ENCODE results near the gene RAB1B. TPM values are rescaled to one million over a fixed set of nuclear protein-coding genes. Genes with fewer than 3 reads are reported as not detected.

Gene RAB1B
- total and polyA plus RNA-seq, 9 donors, result 69.7 to 111 (median 101) TPM

Other genes starting within 250 kb of the RAB1B start
- 0.09 TPM for gene CATSPER1, start 242.2 kb upstream of the RAB1B start, total RNA-seq
- gene CATSPER1, start 242.2 kb upstream of the RAB1B start, polyA plus RNA-seq (ENCODE audit: insufficient read depth in 1 of 8, insufficient read length in 8 of 8, low replicate concordance in 1 of 8), result under 1 TPM in 3 of 8 donors, not detected in 5; 0.16 to 0.19 (median 0.16) TPM
- 0.80 TPM for gene GAL3ST3, start 219.5 kb upstream of the RAB1B start, total RNA-seq
- 1 to 10 TPM in 3 of 8 donors, under 1 TPM in 5; 0.22 to 1.7 (median 0.93) TPM for gene GAL3ST3, start 219.5 kb upstream of the RAB1B start, polyA plus RNA-seq (ENCODE audit: insufficient read depth in 1 of 8, insufficient read length in 8 of 8, low replicate concordance in 1 of 8)
- 96.9 TPM for gene SF3B2, start 216.3 kb upstream of the RAB1B start, total RNA-seq
- gene SF3B2, start 216.3 kb upstream of the RAB1B start, polyA plus RNA-seq (ENCODE audit: insufficient read depth in 1 of 8, insufficient read length in 8 of 8, low replicate concordance in 1 of 8), result 100 to 1,000 TPM; 124 to 168 (median 144) TPM
- 13.2 TPM for gene PACS1, start 198.4 kb upstream of the RAB1B start, total RNA-seq
- 10 to 100 TPM; 25.9 to 41.3 (median 32.0) TPM for gene PACS1, start 198.4 kb upstream of the RAB1B start, polyA plus RNA-seq (ENCODE audit: insufficient read depth in 1 of 8, insufficient read length in 8 of 8, low replicate concordance in 1 of 8)
- gene KLC2, start 10.9 kb upstream of the RAB1B start, total RNA-seq, result 8.1 TPM
- gene KLC2, start 10.9 kb upstream of the RAB1B start, polyA plus RNA-seq (ENCODE audit: insufficient read depth in 1 of 8, insufficient read length in 8 of 8, low replicate concordance in 1 of 8), result 10 to 100 TPM; 13.3 to 22.4 (median 18.5) TPM
- 1.0 TPM for gene CNIH2, start 9.5 kb downstream of the RAB1B start, total RNA-seq
- 1 to 10 TPM; 2.5 to 5.4 (median 4.4) TPM for gene CNIH2, start 9.5 kb downstream of the RAB1B start, polyA plus RNA-seq (ENCODE audit: insufficient read depth in 1 of 8, insufficient read length in 8 of 8, low replicate concordance in 1 of 8)
- 58.9 TPM for gene YIF1A, start 20.5 kb downstream of the RAB1B start, total RNA-seq
- gene YIF1A, start 20.5 kb downstream of the RAB1B start, polyA plus RNA-seq (ENCODE audit: insufficient read depth in 1 of 8, insufficient read length in 8 of 8, low replicate concordance in 1 of 8), result 10 to 100 TPM; 45.3 to 56.2 (median 53.0) TPM
- gene TMEM151A, start 23.3 kb downstream of the RAB1B start, total RNA-seq, result not detected
- under 1 TPM in 1 of 8 donors, not detected in 7; 0.04 TPM for gene TMEM151A, start 23.3 kb downstream of the RAB1B start, polyA plus RNA-seq (ENCODE audit: insufficient read depth in 1 of 8, insufficient read length in 8 of 8, low replicate concordance in 1 of 8)
- 24.5 TPM for gene CD248, start 48.4 kb downstream of the RAB1B start, total RNA-seq
- 100 to 1,000 TPM in 4 of 8 donors, 10 to 100 TPM in 4; 65.9 to 134 (median 98.9) TPM for gene CD248, start 48.4 kb downstream of the RAB1B start, polyA plus RNA-seq (ENCODE audit: insufficient read depth in 1 of 8, insufficient read length in 8 of 8, low replicate concordance in 1 of 8)
- gene RIN1, start 67.8 kb downstream of the RAB1B start, total RNA-seq, result 6.0 TPM
- 1 to 10 TPM; 5.3 to 9.6 (median 7.7) TPM for gene RIN1, start 67.8 kb downstream of the RAB1B start, polyA plus RNA-seq (ENCODE audit: insufficient read depth in 1 of 8, insufficient read length in 8 of 8, low replicate concordance in 1 of 8)
- gene BRMS1, start 76.5 kb downstream of the RAB1B start, total RNA-seq, result 25.0 TPM
- gene BRMS1, start 76.5 kb downstream of the RAB1B start, polyA plus RNA-seq (ENCODE audit: insufficient read depth in 1 of 8, insufficient read length in 8 of 8, low replicate concordance in 1 of 8), result 10 to 100 TPM; 20.5 to 27.0 (median 23.6) TPM
- 25.7 TPM for gene B4GAT1, start 79.0 kb downstream of the RAB1B start, total RNA-seq
- 10 to 100 TPM; 17.7 to 24.1 (median 22.9) TPM for gene B4GAT1, start 79.0 kb downstream of the RAB1B start, polyA plus RNA-seq (ENCODE audit: insufficient read depth in 1 of 8, insufficient read length in 8 of 8, low replicate concordance in 1 of 8)
- 10.1 TPM for gene SLC29A2, start 103.1 kb downstream of the RAB1B start, total RNA-seq
- gene SLC29A2, start 103.1 kb downstream of the RAB1B start, polyA plus RNA-seq (ENCODE audit: insufficient read depth in 1 of 8, insufficient read length in 8 of 8, low replicate concordance in 1 of 8), result 10 to 100 TPM; 16.2 to 35.4 (median 30.0) TPM
- 0.27 TPM for gene NPAS4, start 152.4 kb downstream of the RAB1B start, total RNA-seq
- under 1 TPM in 7 of 8 donors, not detected in 1; 0.05 to 0.57 (median 0.14) TPM for gene NPAS4, start 152.4 kb downstream of the RAB1B start, polyA plus RNA-seq (ENCODE audit: insufficient read depth in 1 of 8, insufficient read length in 8 of 8, low replicate concordance in 1 of 8)
- gene MRPL11, start 170.2 kb downstream of the RAB1B start, total RNA-seq, result 59.0 TPM
- 10 to 100 TPM; 49.6 to 62.4 (median 54.9) TPM for gene MRPL11, start 170.2 kb downstream of the RAB1B start, polyA plus RNA-seq (ENCODE audit: insufficient read depth in 1 of 8, insufficient read length in 8 of 8, low replicate concordance in 1 of 8)
- 8.2 TPM for gene PELI3, start 198.3 kb downstream of the RAB1B start, total RNA-seq
- 1 to 10 TPM; 4.7 to 6.5 (median 5.7) TPM for gene PELI3, start 198.3 kb downstream of the RAB1B start, polyA plus RNA-seq (ENCODE audit: insufficient read depth in 1 of 8, insufficient read length in 8 of 8, low replicate concordance in 1 of 8)
- gene DPP3, start 211.8 kb downstream of the RAB1B start, total RNA-seq, result 22.3 TPM
- gene DPP3, start 211.8 kb downstream of the RAB1B start, polyA plus RNA-seq (ENCODE audit: insufficient read depth in 1 of 8, insufficient read length in 8 of 8, low replicate concordance in 1 of 8), result 10 to 100 TPM; 18.5 to 27.2 (median 23.1) TPM
- gene BBS1, start 242.0 kb downstream of the RAB1B start, total RNA-seq, result 18.8 TPM
- 10 to 100 TPM; 13.2 to 22.6 (median 17.4) TPM for gene BBS1, start 242.0 kb downstream of the RAB1B start, polyA plus RNA-seq (ENCODE audit: insufficient read depth in 1 of 8, insufficient read length in 8 of 8, low replicate concordance in 1 of 8)